Umbilical cord (tissue), 2 donors: ENCODE data around the gene ABLIM1. TPM values are rescaled to one million over a fixed set of nuclear protein-coding genes. Genes with fewer than 3 reads are reported as not detected.

Experiments used
- DNase-seq: peaks from one replicate; pipeline ENCODE4 v3.0.0-alpha.2; 2015; ENCODE audit warnings: low spot score
- total RNA-seq: library from RNA; depleted of rRNA; stranded (reverse); fragments of >200 nt; gene quantifications from one replicate; pipeline ENCODE4 v1.2.3, GENCODE V29; 2014; ENCODE audit warnings: low replicate concordance; ENCODE audit not compliant: insufficient read depth

The ABLIM1 gene
- total RNA-seq, 1 donor from 2014 or later = 70.5 TPM

DNA sequence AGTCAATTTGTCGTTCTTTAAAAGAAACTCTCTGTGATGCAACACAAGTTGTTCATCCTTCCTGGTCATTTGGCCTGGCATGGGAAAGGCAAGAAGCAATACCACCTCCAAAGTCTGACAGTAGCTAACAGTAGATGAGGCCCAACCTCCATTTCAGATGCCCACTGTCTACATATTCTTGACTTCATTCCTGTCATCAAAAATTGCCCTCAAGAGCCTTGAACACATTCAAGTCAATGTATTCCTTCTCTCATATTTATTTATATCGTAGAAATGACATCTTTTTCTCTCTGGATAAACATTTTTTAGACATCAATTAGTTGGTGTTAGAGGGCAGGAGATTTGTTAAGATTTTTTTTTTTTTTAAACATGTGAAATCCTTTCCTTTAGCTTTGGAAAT lies 33.7 kb downstream of the ABLIM1 start:
- DNase-seq = no peak

DNA sequence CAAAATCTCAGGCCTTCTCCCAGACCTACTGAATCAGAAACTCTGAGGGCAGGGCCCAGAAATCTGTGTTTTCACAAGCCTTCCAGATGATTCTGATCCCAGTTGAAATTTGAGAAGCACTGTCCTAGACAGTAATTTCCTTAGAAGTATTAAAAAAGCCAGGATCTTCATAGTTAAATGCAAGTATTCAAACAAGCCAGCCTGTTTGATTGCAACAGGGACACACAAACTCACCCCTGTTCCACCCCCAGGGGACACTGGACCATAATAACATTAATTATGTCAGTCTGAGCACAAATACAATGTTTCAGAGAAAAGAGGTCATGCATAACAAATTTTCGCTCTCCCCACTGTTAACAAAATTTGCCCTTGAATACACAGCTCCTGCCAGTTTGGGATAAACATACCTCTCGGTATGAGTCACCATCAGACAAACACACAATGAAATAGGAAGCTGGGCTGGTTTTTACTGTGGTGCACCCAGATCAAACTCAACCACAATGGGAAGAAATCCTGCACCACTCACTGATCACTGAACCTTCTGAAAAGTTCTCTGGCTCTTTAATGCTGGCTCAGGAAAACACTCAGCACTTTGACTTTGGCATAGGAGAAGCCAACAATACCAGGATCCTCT lies 34.3 kb downstream of the ABLIM1 start:
- no peak for DNase-seq

DNA sequence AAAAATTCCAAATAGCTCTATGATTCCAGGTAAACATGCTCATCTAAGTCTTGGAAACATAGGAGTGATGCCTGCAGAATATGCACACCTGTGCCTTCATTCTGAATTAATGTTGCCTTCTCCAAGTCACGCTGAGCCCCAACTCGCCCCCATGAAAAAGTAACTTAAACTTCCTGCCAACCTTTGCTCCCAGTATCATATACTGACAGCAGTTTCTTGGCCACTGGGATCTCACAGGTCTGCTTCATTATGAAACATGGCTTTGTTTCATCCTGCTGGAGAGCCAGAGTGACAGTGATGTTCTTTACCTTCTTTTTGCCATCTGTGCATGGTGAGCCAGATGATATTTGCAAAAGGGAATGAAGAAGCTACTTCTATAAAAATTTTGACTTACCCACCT lies 34.9 kb downstream of the ABLIM1 start:
- DNase-seq = no peak

DNA sequence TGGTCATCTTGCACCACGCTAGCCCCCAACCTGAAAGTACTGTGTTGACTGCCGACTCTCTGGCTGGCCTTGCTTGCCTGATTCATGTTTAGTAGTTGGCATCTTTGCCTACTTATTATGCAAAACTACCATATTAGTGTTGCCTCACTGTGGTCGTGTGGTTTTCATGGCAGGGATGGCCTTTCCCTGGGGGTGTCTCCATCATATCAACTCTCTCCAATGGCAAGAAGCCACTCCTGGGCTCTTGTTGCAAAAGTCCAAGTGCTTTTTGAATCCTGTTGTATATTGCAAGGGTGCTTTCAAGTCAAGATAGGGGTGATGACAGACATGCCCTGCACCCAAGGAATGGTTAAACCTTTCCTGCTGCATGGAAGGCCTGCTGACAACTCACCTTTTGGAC lies 39.4 kb downstream of the ABLIM1 start:
- no peak for DNase-seq

DNA sequence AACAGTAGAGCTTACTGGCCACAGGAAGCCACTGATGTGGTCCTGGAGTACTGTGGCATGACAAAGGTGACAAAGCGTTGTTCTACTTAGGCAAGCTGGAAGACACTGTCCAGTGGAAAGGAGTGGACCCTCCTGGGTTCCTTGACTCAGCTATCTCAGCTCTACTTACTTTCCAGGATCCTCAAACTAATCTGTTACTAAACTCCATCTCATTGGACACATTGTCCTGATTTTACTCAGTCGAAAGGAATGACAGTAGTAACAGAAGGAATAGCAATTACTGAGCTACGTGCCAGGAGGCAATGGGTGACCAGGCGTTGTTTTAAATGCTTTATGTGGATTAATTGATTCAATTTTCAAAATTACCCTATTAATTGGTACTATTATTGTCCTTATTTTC lies 41.6 kb downstream of the ABLIM1 start:
- no peak for DNase-seq

DNA sequence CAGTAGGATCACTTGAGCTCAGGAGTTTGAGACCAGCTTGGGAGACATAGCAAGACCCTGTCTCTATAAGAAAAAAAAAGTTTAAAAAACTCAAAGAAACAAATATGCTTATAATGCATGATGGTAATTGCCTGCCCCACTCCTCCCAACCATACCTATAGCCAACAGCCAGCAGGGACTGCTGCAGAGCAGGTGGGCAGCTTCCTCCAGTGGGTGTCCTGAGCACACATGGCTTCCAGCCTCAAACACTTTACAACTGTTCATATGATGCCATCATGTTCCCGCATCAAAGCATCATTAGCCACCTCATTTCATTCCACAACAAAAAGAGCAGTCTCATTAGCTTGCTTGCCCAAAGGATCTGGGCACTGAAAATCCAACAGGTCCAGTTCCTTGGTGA lies 42.0 kb downstream of the ABLIM1 start:
- DNase-seq = no peak

DNA sequence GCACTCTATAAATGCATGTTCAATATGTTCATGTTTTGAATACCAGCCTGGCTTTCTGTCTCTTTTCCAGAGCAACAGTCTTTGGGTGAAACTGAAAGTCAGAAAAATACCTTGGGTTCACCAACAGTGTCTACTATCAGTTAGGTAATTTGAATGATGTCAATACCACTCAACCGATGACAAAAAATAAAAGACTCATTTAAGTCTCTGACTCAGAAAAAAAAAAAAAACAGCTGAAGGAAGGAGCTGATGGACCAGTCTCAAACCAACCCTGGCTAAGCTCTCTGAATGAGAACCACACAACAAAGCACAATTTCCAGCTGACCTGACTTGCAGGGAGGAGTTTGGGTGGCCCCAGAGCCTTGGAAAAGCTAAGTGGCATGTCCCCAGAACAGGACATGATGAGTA lies 42.5 kb downstream of the ABLIM1 start:
- no peak for DNase-seq

DNA sequence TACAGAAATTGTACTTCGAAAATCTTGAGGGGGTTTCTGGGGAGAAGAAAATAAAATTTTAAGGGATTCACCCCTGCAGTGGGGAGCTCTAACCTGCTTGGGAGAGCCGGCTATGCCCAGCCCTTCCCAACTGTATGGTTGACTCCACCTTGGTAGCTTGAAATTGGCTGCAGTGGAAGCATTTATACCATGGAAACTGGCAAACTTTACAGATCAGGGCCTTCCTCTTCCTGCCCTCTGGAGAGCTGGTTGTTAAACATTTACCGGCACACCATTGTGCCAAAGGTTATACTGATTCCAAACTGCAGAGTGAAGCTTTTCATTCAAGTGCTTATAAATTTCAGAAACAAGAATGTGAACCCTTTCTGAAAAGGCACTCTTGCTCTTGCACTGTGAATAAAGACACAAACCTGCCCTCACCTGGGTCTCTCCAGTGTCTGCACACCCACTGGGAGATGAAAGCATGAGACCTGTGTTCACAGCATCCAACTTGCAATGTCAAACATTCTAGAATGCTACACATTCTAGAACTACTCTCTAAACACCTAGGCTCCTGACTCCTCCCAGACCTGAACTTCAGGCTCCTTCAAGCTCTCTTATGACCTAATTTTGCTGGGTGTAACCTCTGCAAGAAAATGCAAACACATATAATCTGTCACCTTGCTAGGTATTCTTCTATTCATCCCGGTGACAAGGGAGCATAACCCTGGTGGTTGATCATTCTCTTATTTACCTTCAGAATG lies 44.7 kb downstream of the ABLIM1 start:
- no peak for DNase-seq

DNA sequence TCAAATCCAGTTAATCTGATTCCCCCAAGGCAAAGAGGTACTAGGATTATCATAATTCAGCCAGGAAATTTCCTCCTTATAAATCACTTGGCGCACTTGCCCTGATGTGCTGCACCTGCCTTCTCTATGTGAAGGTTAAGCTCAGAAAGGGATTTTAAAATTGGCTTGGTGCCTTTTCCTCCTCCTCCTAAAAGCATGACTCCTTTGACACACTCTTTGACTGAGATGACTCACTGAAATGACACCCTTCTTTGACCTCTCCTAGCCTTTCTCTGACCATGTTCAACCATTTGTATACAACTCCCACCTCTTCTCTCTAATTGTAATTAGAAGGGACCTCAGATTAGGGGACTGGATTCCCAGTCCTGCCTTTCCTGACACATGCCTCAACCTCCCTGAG lies 46.5 kb downstream of the ABLIM1 start:
- no peak for DNase-seq

DNA sequence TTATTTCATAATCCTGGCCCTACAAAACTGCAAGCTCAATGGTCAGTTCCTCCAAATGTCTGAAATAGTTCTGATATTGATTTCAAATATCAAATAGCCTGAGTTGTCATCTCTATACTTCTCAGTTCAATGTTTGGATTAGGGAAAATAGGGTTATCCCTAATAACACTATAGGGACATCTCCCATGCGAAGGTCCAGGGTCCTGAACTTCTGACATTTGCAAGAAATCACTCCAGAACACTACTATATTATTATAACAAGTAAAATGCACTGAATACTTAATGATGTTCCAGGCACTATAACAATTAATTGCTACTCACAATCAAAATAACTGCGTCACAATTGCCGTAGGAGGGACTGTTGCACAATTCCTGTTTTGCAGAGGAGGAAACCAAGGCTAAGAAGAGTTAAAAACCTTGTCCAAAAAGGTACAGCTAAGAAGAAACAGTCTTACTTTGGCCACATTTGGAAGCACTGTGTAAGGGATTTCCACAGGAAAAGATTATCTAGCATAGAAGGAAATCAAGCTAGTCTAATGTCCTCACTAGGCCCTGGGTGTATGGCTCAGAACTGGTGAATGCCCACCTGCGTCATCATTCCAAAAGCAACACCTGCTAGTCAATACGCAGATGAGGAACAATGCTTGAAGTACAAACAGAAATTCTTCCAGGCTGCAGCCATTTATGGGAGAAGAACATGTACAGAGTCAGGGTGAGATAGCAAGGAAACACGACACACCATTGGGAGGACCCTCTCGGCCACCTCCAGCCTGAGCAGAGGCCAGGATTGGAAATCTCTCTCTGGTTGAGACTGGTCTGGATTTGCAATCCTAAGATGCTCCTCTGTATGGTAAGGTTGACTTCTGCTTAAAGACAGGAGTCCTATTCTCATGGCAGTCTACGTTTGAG lies 48.3 kb downstream of the ABLIM1 start:
- DNase-seq = no peak

DNA sequence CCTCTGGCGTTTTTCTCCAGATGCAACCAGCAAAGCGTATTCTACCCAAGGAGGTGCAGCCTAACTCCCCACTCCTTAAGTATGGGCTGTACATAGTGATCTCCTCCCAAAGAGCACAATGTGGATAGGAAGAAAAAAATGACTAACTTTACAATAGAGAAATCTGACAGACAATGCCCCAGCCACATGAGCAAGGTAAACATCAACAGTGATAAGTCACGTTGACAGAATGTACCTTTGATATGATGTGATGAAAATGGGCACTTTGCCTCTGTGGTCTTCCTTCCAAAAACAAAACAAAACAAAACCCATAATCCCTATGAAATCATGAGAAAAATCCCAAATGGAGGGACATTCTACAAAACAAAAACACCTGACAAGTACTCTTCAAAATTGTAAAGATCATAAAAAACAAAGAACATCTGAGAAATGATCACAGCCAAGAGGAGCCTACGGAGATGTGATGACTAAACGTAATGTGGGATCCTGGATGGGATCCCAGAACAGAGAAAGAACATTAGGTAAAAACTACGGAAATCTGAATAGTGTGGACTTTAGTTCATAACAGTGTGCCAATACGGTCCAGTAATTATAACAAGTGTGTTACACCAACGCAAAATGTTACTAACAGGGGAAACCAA lies 50.6 kb downstream of the ABLIM1 start:
- DNase-seq = no peak

DNA sequence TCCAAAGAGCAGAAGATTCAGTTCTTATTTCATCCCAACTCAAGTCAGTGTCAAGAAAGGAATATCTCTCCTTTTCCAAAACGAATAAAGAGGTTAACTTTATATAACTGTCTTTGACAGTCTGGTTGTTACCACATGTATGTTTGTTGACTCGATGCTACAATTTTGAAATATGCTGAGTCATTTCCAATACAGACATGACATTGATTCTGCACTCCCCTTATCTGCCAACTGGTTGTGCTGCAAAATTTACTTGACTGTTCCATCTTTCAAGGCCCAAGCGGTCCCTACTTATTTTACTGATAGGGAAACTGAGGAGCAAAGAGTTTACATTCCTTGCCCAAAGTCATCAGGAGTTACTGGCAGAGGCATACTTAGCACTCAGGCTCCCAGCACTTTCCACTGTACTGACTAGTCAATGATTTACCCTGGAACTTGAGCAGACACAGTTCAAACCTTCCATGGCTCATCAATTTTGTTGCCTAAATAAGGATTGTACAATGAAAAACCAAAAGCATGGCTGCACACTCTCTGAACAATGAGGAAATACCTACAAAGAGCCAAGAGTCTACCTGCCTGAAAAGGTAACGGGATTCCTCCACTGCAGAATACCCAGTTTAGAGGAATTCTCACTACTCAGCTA lies 52.8 kb downstream of the ABLIM1 start:
- DNase-seq = no peak

DNA sequence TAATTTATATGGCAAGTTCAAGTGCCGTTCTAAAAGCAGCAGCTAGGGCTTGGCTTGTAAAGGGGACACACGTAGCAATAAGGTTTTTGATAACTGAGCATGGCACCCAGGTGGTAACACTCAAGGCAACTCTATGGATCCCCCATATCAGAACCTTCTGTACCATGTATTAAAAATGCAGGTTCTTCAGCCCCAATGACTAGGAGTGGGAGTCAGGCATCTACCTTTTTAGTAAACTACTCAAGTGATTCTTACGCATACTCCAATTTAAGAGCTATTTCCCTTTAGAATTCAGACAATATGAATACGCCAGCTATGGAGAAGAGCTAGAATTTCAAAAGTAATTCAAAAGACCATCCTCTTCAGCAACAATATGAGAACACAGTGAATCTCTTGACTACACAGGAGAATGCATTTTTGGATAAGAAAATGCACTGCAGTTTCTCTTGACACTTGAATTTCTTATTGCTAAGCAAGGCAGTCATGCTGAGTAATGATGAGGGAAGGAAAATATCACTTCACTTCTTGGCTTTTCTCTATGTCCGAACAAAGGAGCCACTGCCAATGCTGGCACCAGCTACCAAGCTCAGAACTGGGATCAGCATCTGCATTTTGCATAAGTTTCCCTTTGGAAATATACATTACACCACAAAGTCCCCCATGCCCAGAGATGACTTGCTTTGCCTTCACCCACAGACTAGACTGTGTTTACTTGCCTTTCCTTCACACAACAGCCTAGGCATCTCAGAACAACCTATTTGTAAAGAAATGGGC lies 53.5 kb downstream of the ABLIM1 start:
- DNase-seq = no peak

DNA sequence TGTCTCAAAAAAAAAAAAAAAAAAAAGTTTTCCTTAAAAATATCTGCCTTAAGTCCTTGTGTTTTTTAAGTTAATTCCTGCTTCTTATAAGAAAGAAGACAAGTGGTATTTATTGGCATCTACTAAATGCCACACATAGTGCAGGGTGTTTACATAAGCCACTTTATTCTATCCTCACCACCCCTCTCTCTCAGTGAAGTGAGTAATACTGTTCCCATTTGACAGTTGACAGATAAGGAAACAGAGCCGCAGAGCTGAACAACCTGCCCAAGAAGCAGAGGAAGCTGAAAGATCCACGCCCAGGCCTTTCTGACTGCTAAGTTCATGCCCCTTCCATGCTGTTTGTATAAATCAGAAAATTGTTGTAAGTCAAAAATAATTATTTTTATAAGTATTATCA lies 54.1 kb downstream of the ABLIM1 start:
- DNase-seq = peak; percentile 40

DNA sequence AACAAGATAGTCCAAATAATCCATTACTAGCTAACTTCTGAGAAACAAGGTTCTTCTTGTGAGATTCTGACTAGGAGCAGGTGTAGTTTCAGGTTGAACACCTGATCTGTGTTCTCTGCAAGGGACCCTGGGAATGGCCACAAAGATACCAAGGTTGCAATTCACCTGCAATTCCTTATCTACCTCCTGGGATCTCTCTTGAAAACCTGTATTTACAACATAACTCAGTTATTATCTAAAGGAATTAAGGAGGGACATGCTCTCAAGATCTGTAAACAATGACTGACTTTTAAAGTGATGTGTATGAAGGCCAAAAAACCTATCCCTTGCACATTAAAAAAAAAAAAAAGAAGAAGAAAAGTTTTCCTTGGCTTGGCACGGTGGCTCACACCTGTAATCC lies 54.8 kb downstream of the ABLIM1 start:
- no peak for DNase-seq

DNA sequence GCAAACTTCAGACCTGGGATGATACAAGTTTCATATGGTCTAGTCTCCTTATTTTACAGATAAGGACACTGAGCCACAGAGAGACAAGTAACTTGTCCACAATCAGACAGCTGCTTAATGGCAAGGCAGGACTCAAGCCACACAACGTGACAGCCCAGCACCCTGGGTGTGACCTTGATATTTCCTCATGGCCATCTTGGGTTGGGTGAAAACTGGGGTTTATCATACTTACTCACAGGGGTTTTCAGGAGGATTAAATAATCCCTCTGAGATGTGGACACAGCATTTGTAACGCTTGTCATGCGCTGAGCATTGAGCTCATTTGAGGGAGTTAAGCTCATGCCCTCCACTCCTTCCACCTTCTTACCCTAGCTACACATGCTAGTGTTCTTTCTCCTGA lies 58.0 kb downstream of the ABLIM1 start:
- no peak for DNase-seq

DNA sequence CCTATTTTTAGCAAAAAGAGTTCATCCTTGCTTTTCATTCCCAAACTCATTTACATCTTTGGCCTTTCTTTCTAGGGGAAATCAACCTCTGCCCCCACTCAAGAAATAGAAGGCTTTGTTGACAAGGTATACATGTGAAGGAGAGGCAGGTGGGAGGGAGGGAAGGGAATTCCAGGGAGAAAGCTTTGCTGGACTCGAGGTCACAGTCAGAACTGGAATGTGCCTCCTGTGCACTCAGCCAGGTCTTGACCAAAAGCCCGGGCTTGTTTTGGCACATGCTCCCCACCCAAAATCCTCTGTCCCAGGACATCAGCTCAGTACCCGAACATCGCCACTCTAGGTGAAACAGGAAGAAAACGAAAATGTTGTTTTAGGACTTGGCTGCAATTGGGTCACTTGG lies 61.3 kb downstream of the ABLIM1 start:
- DNase-seq = no peak

DNA sequence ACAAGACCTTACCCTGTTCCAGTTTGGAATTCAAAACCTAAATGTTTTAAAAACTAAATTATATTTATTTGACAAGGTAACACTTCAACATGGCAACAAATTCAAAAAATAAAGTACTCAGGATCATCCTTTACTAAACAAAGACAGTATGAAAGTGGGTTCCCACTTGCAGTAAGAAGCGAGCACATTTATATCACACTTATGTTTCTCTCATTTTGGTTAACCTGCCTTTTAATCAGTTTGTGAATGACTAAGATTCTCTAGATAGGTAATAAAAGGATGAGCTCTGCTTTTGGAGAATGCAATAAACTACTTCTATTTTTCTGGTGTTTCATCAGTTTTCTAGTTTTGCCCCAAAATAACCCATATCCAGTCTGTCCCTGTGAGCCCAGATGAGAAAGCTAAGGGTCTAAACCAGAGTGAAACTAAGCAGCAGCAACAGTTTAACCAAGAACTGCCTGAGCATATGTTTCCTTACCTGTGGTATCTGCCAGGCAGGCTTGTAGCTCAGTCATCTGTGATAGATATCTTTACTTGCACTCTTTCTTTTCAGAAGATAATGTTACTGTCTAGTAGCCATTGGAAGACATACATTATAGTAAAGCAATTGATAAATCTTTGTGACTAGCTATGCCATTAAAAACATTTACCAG lies 64.1 kb downstream of the ABLIM1 start:
- no peak for DNase-seq

DNA sequence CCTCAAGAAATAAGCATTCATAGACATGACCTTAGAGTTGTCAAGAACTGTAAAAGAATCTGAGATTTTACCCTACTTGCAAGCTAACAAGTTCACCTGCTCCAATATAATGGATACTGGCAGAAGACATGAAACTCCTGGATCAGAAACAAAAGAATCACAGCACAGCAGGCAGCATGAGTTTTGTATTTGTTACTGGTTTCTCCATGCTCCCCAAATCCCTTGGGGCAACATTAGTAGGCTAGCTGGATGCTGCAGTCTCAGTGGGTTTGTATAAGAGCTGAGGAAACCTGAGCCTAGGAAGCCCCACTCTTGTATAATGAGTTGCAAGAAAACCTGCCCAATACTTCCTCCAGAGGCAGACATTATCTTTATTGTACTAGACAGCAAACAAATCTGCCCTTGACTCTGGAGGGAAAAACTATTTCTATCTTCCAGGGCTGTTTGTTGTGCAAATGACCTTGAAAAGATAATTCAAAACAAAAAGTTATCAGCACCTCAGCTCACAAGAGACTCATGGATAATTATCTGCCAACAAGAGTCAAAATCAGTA lies 64.8 kb downstream of the ABLIM1 start:
- DNase-seq = no peak

DNA sequence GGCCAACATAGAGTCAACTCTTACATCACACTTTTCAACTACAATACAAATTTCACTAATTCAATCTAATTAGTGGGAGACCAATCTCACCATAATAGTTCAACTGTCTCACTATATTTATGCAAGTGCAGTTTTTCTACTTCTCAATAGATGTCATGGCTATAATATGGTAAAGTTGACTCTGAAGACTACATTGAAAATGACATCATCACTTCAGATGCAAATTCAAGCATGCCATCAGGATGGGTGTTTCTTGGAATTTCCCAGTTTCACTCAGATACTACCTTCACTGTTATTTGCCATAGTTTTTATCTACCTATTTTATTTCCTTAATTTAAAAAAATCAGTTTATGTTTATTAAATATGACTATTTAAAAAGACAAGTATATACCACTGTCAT lies 67.1 kb downstream of the ABLIM1 start:
- no peak for DNase-seq
